Tibial artery (tissue), 4 donors: ENCODE results near the gene SYNE2.

Source experiments
- DNase-seq, 2 donors: peaks; one replicate each; pipeline ENCODE4 v3.0.0-alpha.2; 2019
- H3K27ac ChIP-seq, 2 donors: fragments of 200-600 bp; sonication (generic) in 1 of 2; 1 replicate in 1 of 2; 2 replicates in 1 of 2; pipeline ENCODE4 v1.5.1; 2018 to 2019; ENCODE audit warnings: mild to moderate bottlenecking in 1 of 2
- H3K27me3 ChIP-seq, 2 donors: fragments of 200-600 bp; sonication (generic) in 1 of 2; one replicate each; pipeline versions ENCODE4 v1.5.1 to v1.6.0; 2016 to 2019
- H3K36me3 ChIP-seq, 3 donors: fragments of 200-600 bp; sonication (generic) in 2 of 3; one replicate each; pipeline ENCODE4 v1.5.1; 2016 to 2019; ENCODE audit warnings: mild to moderate bottlenecking in 2 of 3
- H3K4me1 ChIP-seq, 4 donors: fragments of 200-600 bp; sonication (generic) in 2 of 4; 1 replicate in 3 of 4; 2 replicates in 1 of 4; pipeline ENCODE4 v1.5.1; 2016 to 2019
- H3K4me3 ChIP-seq, 2 donors: fragments of 200-600 bp; sonication (generic) in 1 of 2; 1 replicate in 1 of 2; 2 replicates in 1 of 2; pipeline ENCODE4 v1.5.1; 2018 to 2019; ENCODE audit warnings: mild to moderate bottlenecking in 2 of 2
- H3K9me3 ChIP-seq, 3 donors: fragments of 200-600 bp; sonication (generic) in 1 of 3; one replicate each; pipeline ENCODE4 v1.5.1; 2016 to 2019
- CTCF ChIP-seq, 2 experiments: fragments of 200-600 bp in 1 of 2; fragments of 450-650 bp in 1 of 2; IDR thresholded peaks; one replicate each; pipeline ENCODE4 v1.5.1; 2017 to 2019; ENCODE audit warnings: antibody characterized with exemption in 2 of 2, mild to moderate bottlenecking in 1 of 2, moderate library complexity in 1 of 2
- intact Hi-C: fragments of 100-400 bp; cut with DNase I; formaldehyde crosslinking; loops from one replicate; pipeline ENCODE4 v1.15.0; 2023; ENCODE audit warnings: low total_unique reads

The SYNE2 gene

GRCh38 chr14:64187331-64187730 lies 334.5 kb downstream of the SYNE2 start:
- H3K36me3 ChIP-seq: peaks cover 35 to 82% (median 51%) of the 10 kb centered on the region in 3 donors

GRCh38 chr14:64190974-64191502 lies 338.2 kb downstream of the SYNE2 start:
- Histone ChIP-seq H3K4me1 (peaks cover 0 to 2% (median 0%) of the 10 kb centered on the region in 4 donors), H3K27ac (no peak overlapping the region), H3K9me3 (no peaks in the 10 kb centered on the region), H3K36me3 (peaks cover 27 to 68% (median 56%) of the 10 kb centered on the region in 3 donors), H3K27me3 (no peaks in the 10 kb centered on the region), H3K4me3 (no peak overlapping the region)
- no peak for DNase-seq
- TF ChIP-seq CTCF (IDR thresholded peaks at IDR 0.05): no peak
- intact Hi-C loops: no loop called here

More at GRCh38 chr14:64187331-64187730, 334.5 kb downstream of the SYNE2 start:
- no peak for DNase-seq
- Histone ChIP-seq H3K9me3 (no peaks in the 10 kb centered on the region), H3K27me3 (no peaks in the 10 kb centered on the region), H3K4me1 (no peaks in the 10 kb centered on the region), H3K27ac (no peak overlapping the region), H3K4me3 (no peak overlapping the region)
- no peak for TF ChIP-seq CTCF (IDR thresholded peaks at IDR 0.05)
- intact Hi-C loops: no loop called here

- no peaks in the 10 kb centered on the region for H3K9me3 ChIP-seq
- H3K27ac ChIP-seq: no peak overlapping the region
- intact Hi-C loops: no loop called here
- DNase-seq: no peak
- no peak overlapping the region for H3K4me3 ChIP-seq
- TF ChIP-seq CTCF (IDR thresholded peaks at IDR 0.05): no peak
- H3K27me3 ChIP-seq: no peaks in the 10 kb centered on the region
- H3K4me1 ChIP-seq: peaks cover 0 to 9% (median 3%) of the 10 kb centered on the region in 4 donors
- peaks cover 27 to 62% (median 50%) of the 10 kb centered on the region in 3 donors for H3K36me3 ChIP-seq
Measured at GRCh38 chr14:64191756-64192155, 339.0 kb downstream of the SYNE2 start.

- no peak for TF ChIP-seq CTCF (IDR thresholded peaks at IDR 0.05)
- Histone ChIP-seq H3K9me3 (no peaks in the 10 kb centered on the region), H3K27me3 (no peaks in the 10 kb centered on the region), H3K4me1 (peaks cover 0 to 11% (median 6%) of the 10 kb centered on the region in 4 donors), H3K27ac (no peak overlapping the region), H3K4me3 (no peak overlapping the region), H3K36me3 (peaks cover 20 to 43% (median 30%) of the 10 kb centered on the region in 3 donors)
- intact Hi-C loops: no loop called here
- DNase-seq: no peak
Measured at GRCh38 chr14:64193821-64194220, 341.0 kb downstream of the SYNE2 start.

- Histone ChIP-seq H3K4me3 (no peak overlapping the region), H3K27me3 (no peaks in the 10 kb centered on the region), H3K27ac (no peak overlapping the region), H3K9me3 (no peaks in the 10 kb centered on the region), H3K4me1 (peaks cover 0 to 11% (median 6%) of the 10 kb centered on the region in 4 donors), H3K36me3 (peaks cover 15 to 38% (median 25%) of the 10 kb centered on the region in 3 donors)
- no peak for TF ChIP-seq CTCF (IDR thresholded peaks at IDR 0.05)
- intact Hi-C loops: no loop called here
- DNase-seq: no peak
Measured at GRCh38 chr14:64194404-64194803, 341.6 kb downstream of the SYNE2 start.
